Stimulated activated CD4-positive, alpha-beta T cell treated with anti-CD3 and anti-CD28 coated beads, TNF-alpha, amount 100 ng/mL, for 48 hours (primary cell): ENCODE measurements around the gene ZDHHC22.
"Not testable (repeated sequence)": the region's sequence is repeated elsewhere in the genome, so short reads cannot be mapped to it uniquely, and the experiment has no call there.

ENCODE experiments used
- DNase-seq, 3 donors: peaks; one replicate each; pipeline ENCODE4 v3.0.0-alpha.2; 2020; ENCODE audit warnings: low read depth in 3 of 3

ZDHHC22 gene

GRCh38 chr14:77141214-77142004, at the start of gene ZDHHC22:
TSS of gene ZDHHC22 (minus strand) at chr14:77141791. CDS start at chr14:77139738, 2,053 bp downstream.
- no peak for DNase-seq

GRCh38 chr14:77190977-77191376, 49.4 kb upstream of the ZDHHC22 start:
- no peak for DNase-seq

- no peak for DNase-seq
Observed at GRCh38 chr14:77189479-77189878, 47.9 kb upstream of the ZDHHC22 start.

GRCh38 chr14:77187649-77188012, 46.0 kb upstream of the ZDHHC22 start:
- no peak for DNase-seq

GRCh38 chr14:77186911-77187648, 45.5 kb upstream of the ZDHHC22 start:
- DNase-seq, result no peak

- DNase-seq, result no peak
Observed at GRCh38 chr14:77185093-77185465, 43.5 kb upstream of the ZDHHC22 start.

- no peak for DNase-seq
Observed at GRCh38 chr14:77184396-77185092, 43.0 kb upstream of the ZDHHC22 start.

GRCh38 chr14:77183896-77184295, 42.3 kb upstream of the ZDHHC22 start:
- no peak for DNase-seq

GRCh38 chr14:77181603-77182437, 40.2 kb upstream of the ZDHHC22 start, which contains the start of gene TMEM63C:
TSS of gene TMEM63C (plus strand) at chr14:77181798. CDS start at chr14:77218814, 37,016 bp downstream.
- peak; percentile 32 to 59 (median 43) for DNase-seq

GRCh38 chr14:77180726-77181602, 39.4 kb upstream of the ZDHHC22 start:
- no peak for DNase-seq

- no peak for DNase-seq
Observed at GRCh38 chr14:77178656-77179055, 37.1 kb upstream of the ZDHHC22 start.

GRCh38 chr14:77177702-77178101, 36.1 kb upstream of the ZDHHC22 start:
- DNase-seq, result no peak

- no peak for DNase-seq
Observed at GRCh38 chr14:77175843-77176242, 34.3 kb upstream of the ZDHHC22 start.

- DNase-seq, result not testable (repeated sequence)
Observed at GRCh38 chr14:77173911-77174617, 32.5 kb upstream of the ZDHHC22 start.

- DNase-seq, result no peak
Observed at GRCh38 chr14:77172916-77173315, 31.3 kb upstream of the ZDHHC22 start.

GRCh38 chr14:77170045-77170444, 28.5 kb upstream of the ZDHHC22 start:
- DNase-seq, result no peak

- no peak for DNase-seq
Observed at GRCh38 chr14:77161011-77161410, 19.4 kb upstream of the ZDHHC22 start.

- DNase-seq, result no peak
Observed at GRCh38 chr14:77158882-77159255, 17.3 kb upstream of the ZDHHC22 start.

- DNase-seq, result no peak
Observed at GRCh38 chr14:77158175-77158881, 16.7 kb upstream of the ZDHHC22 start.
